Suprapubic skin (tissue), 4 donors: ENCODE data around the gene ZNF362. TPM values are rescaled to one million over a fixed set of nuclear protein-coding genes. Genes with fewer than 3 reads are reported as not detected.

Experiments used
- DNase-seq, 2 donors: peaks; one replicate each; pipeline ENCODE4 v3.0.0-alpha.2; 2019; ENCODE audit warnings: low spot score in 2 of 2
- H3K27ac ChIP-seq: fragments of 200-600 bp; sonication (generic); one replicate; pipeline ENCODE4 v1.5.1; 2019
- H3K27me3 ChIP-seq: fragments of 200-600 bp; sonication (generic); one replicate; pipeline ENCODE4 v1.5.1; 2019
- H3K36me3 ChIP-seq: fragments of 200-600 bp; sonication (generic); one replicate; pipeline ENCODE4 v1.5.1; 2019
- H3K4me1 ChIP-seq: fragments of 200-600 bp; sonication (generic); one replicate; pipeline ENCODE4 v1.5.1; 2019
- H3K4me3 ChIP-seq: fragments of 200-600 bp; sonication (generic); one replicate; pipeline ENCODE4 v1.5.1; 2019; ENCODE audit warnings: mild to moderate bottlenecking
- H3K9me3 ChIP-seq: fragments of 200-600 bp; sonication (generic); one replicate; pipeline ENCODE4 v1.5.1; 2019
- CTCF ChIP-seq, 2 donors: fragments of 200-600 bp in 1 of 2; fragments of 450-650 bp in 1 of 2; sonication (generic) in 1 of 2; IDR thresholded peaks; one replicate each; pipeline ENCODE4 v1.5.1; 2016 to 2019; ENCODE audit warnings: antibody characterized with exemption in 2 of 2, mild to moderate bottlenecking in 1 of 2, moderate library complexity in 1 of 2
- EP300 ChIP-seq: sonication (generic); formaldehyde crosslinking; IDR thresholded peaks from one replicate; pipeline ENCODE4 v1.6.1; 2017; ENCODE audit warnings: antibody characterized with exemption
- POLR2A ChIP-seq, 2 donors: fragments of 450-650 bp; IDR thresholded peaks; one replicate each; pipeline ENCODE4 v1.6.1; 2017; ENCODE audit warnings: antibody characterized with exemption in 2 of 2, mild to moderate bottlenecking in 2 of 2, moderate library complexity in 2 of 2
- POLR2AphosphoS5 ChIP-seq, 3 donors: sonication (generic); formaldehyde crosslinking; IDR thresholded peaks; one replicate each; pipeline ENCODE4 v1.6.1; 2017; ENCODE audit warnings: antibody characterized with exemption in 3 of 3
- WGBS: methylation state at CpG from one replicate; pipeline ENCODE4 v1.1.5; 2018; 5-methylcytosine and 5-hydroxymethylcytosine counted together
- total RNA-seq, 4 donors: library from RNA; depleted of rRNA; stranded (reverse); fragments of >200 nt; gene quantifications; one replicate each; pipeline ENCODE4 v1.1.0, GENCODE V29; 2016

The ZNF362 gene
- total RNA-seq, 4 donors from 2014 or later: 18.7 to 23.9 (median 21.9) TPM

DNA sequence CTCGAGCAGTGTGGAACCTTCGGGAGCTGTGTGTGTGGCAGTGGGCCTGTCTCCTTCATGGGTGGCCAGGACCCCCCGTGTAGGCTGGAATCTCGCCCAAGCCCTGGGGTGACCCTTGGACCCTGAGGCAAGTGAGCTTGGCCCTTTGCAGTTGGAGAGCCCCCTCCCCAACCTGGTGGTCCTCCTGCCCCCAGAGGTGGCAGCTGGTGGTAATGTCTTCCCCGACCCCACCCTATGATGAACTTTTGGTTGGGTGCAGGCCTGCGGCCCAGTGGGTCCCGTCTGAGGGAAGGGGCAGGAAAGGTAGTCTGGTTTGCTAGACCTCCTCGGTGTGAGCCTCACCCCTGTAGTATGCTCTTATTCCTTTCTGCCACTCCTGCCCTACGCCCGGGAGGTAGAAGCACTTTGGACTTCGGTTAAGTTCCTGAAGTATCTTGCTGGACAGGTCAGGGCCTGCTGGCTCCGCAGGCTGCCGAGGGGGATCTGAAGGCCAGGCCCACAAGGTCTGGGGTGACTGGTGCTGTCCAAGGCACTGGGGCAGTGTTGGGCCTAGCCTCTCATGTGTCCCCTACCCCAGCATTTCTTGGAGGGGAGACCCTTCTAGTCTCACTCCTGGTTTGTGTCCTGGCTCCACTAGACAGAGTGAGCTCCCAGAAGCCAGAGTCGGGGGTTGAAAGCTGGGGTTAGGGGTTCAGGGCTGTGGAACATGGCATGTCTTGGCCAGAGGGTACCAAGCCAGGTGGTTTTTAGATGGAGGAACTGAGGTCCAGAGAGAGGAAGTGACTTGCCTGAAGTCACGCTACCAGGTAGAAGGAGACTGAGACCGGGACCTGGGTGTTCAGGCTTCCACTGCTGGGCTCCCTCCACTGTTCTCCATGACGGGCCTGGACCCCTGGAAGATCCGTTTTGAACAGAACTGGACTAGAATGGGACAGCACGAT is 1.8 kb downstream of the ZNF362 start:
- Histone ChIP-seq H3K36me3 (peaks cover 5% of the 10 kb centered on the region), H3K4me1 (peaks cover 54% of the 10 kb centered on the region), H3K27ac (peak overlapping the region; percentile 96), H3K4me3 (peak overlapping the region; percentile 72), H3K9me3 (no peaks in the 10 kb centered on the region), H3K27me3 (no peaks in the 10 kb centered on the region)
- TF ChIP-seq POLR2AphosphoS5 (IDR thresholded peaks at IDR 0.05): no peak
- TF ChIP-seq CTCF (IDR thresholded peaks at IDR 0.05): no peak
- no peak for TF ChIP-seq EP300
- TF ChIP-seq POLR2A (IDR thresholded peaks at IDR 0.05): no peak
- no peak for DNase-seq
- WGBS: 35% methylated on average over 16 of the region's 19 CpGs

DNA sequence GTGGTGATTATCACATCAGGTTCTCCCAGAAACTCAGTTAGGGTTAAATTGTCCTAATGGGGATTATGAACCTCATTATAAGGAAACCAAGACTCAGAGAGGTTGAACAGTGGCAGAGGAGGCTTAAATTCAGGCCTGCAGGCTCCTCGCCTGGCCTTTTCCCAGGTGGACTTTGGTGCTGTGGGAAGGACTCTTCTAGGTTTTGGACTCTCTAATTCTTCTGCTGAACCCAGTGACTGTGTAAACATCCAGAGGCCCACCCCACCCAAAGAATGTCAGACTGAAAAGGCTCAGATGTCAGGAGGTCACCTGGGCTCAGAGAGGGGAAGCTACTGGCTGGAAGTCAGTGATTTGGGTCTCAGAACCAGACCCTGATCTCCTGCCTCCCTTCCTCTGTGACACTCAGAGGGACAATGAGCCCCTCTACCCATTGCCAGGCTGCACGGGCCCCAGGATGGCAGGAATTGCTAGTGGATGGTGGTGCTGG is 2.5 kb downstream of the ZNF362 start:
- DNase-seq: no peak
- Histone ChIP-seq H3K4me1 (peaks cover 62% of the 10 kb centered on the region), H3K27ac (no peak overlapping the region), H3K9me3 (no peaks in the 10 kb centered on the region), H3K4me3 (peak overlapping the region; percentile 72), H3K36me3 (peaks cover 6% of the 10 kb centered on the region), H3K27me3 (no peaks in the 10 kb centered on the region)
- 79% methylated on average over 2 of the region's 2 CpGs for WGBS
- TF ChIP-seq CTCF (IDR thresholded peaks at IDR 0.05) (no peak), EP300 (no peak), POLR2A (IDR thresholded peaks at IDR 0.05) (no peak), POLR2AphosphoS5 (IDR thresholded peaks at IDR 0.05) (no peak)

DNA sequence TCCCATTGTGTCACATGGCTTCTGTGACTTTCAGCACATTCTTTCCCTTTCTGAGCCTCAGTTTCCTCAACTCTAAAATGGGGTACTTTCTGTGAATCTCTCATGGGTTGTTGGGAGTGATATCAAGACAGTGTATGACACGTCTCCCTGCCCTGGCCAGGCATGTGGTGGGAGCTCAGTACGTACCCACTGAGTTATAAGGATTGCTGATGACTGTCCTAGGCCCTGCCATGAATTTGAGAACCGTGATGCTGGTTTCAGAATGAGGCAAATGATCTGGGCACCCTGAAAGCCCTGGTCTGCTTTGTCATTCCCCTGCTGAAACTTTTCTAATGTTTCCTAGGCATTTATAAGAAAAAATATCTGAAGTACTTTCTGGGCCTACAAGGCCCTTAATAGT is 3.6 kb downstream of the ZNF362 start:
- peaks cover 62% of the 10 kb centered on the region for H3K4me1 ChIP-seq
- no peak for DNase-seq

DNA sequence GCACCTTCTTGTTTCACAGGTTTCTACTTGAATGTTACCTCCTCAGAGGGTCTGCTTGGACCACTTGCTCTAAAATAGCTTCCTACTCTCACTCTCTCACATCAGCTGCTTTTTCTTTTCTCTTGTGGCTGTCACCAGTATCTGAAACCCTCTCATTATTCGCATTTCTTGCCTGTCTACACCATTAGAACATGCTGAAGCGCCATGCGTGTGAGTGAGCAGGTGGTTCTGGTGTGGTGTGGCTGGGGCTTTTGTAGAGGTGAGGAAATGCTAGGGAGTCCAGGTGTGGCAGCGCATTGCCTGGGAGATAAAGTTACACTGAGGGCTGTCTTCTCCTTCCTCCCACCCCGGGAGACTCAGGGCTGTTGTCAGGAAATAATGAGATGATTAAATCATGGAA is 4.1 kb downstream of the ZNF362 start:
- Histone ChIP-seq H3K4me1 (peaks cover 61% of the 10 kb centered on the region), H3K36me3 (peaks cover 6% of the 10 kb centered on the region), H3K4me3 (no peak overlapping the region), H3K9me3 (no peaks in the 10 kb centered on the region), H3K27me3 (no peaks in the 10 kb centered on the region), H3K27ac (no peak overlapping the region)
- WGBS: 68% methylated on average over 5 of the region's 5 CpGs
- TF ChIP-seq EP300: no peak
- TF ChIP-seq CTCF (IDR thresholded peaks at IDR 0.05): no peak
- TF ChIP-seq POLR2A (IDR thresholded peaks at IDR 0.05): no peak
- TF ChIP-seq POLR2AphosphoS5 (IDR thresholded peaks at IDR 0.05): no peak
- DNase-seq: no peak

More for the DNA sequence above, 3.6 kb downstream of the ZNF362 start:
- Histone ChIP-seq H3K27ac (no peak overlapping the region), H3K36me3 (peaks cover 6% of the 10 kb centered on the region), H3K4me3 (no peak overlapping the region), H3K27me3 (no peaks in the 10 kb centered on the region), H3K9me3 (no peaks in the 10 kb centered on the region)
- WGBS: 86% methylated on average over 3 of the region's 3 CpGs
- no peak for TF ChIP-seq POLR2AphosphoS5 (IDR thresholded peaks at IDR 0.05)
- TF ChIP-seq EP300: no peak
- TF ChIP-seq POLR2A (IDR thresholded peaks at IDR 0.05): no peak
- TF ChIP-seq CTCF (IDR thresholded peaks at IDR 0.05): no peak

DNA sequence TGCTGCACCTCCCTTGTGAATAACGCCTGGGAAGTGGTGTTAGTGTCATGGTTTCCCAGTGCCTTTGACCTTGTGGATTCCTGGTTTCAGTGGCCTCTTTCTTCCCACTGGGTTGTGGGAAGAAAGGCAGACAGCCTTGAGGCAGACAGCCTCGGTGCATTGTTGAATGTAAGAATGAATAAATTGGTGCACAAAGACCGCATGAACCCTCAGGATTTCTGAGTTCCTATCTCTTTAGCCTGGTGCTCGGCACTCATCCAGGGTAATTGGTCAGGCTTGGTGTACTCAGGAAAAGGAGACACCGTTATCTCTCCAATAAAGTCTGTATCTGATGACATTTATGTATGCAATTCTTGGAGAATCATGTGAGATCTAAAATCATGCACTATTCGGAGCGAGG is 5.1 kb downstream of the ZNF362 start:
- Histone ChIP-seq H3K36me3 (peaks cover 6% of the 10 kb centered on the region), H3K27me3 (no peaks in the 10 kb centered on the region), H3K9me3 (no peaks in the 10 kb centered on the region), H3K4me3 (no peak overlapping the region), H3K4me1 (peaks cover 57% of the 10 kb centered on the region), H3K27ac (no peak overlapping the region)
- TF ChIP-seq CTCF (IDR thresholded peaks at IDR 0.05) (no peak), EP300 (no peak), POLR2AphosphoS5 (IDR thresholded peaks at IDR 0.05) (no peak), POLR2A (IDR thresholded peaks at IDR 0.05) (no peak)
- no peak for DNase-seq
- 76% methylated on average over 7 of the region's 7 CpGs for WGBS
